ENCODE data around the gene CGB7.

Gene CGB7

GRCh38 chr19:49019242-49019932, 38.2 kb downstream of the CGB7 start:
- TF ChIP-seq POLR2AphosphoS5 (IDR thresholded peaks at IDR 0.05; ENCODE audit: low read depth, low read length), result no peak
- no peak for TF ChIP-seq TAF1 (IDR thresholded peaks at IDR 0.05; ENCODE audit: borderline replicate concordance, insufficient read depth, low read length)
- no peak for TF ChIP-seq REST (IDR thresholded peaks at IDR 0.05; ENCODE audit: insufficient read depth in 1 of 2, low read depth in 2 of 2, low read length in 2 of 2)
- no peak for TF ChIP-seq FOXP2 (optimal IDR thresholded peaks at IDR 0.05; ENCODE audit: borderline replicate concordance, extremely low read depth, extremely low read length, insufficient read depth)

- TF ChIP-seq POLR2AphosphoS5 (IDR thresholded peaks at IDR 0.05; ENCODE audit: low read depth, low read length), result 0 out of 2 replicates have a peak, but pooled peaks have one; percentile 20
Measured at GRCh38 chr19:49018388-49019241, 38.9 kb downstream of the CGB7 start.

- TF ChIP-seq TAF1 (IDR thresholded peaks at IDR 0.05; ENCODE audit: borderline replicate concordance, insufficient read depth, low read length) (no peak), POLR2AphosphoS5 (IDR thresholded peaks at IDR 0.05; ENCODE audit: low read depth, low read length) (peak; percentile 36)
Measured at GRCh38 chr19:49017666-49018351, 39.7 kb downstream of the CGB7 start.

- TF ChIP-seq REST (IDR thresholded peaks at IDR 0.05; ENCODE audit: insufficient read depth in 1 of 2, low read depth in 2 of 2, low read length in 2 of 2) (no peak), POLR2AphosphoS5 (IDR thresholded peaks at IDR 0.05; ENCODE audit: low read depth, low read length) (no peak; the same call in 1 of the 2 replicates), SIN3A (IDR thresholded peaks at IDR 0.05; ENCODE audit: borderline replicate concordance, insufficient read depth, low read length) (no peak), TAF1 (IDR thresholded peaks at IDR 0.05; ENCODE audit: borderline replicate concordance, insufficient read depth, low read length) (no peak), FOXP2 (optimal IDR thresholded peaks at IDR 0.05; ENCODE audit: borderline replicate concordance, extremely low read depth, extremely low read length, insufficient read depth) (no peak)
Measured at GRCh38 chr19:49017041-49017665, 40.4 kb downstream of the CGB7 start, which contains the start of gene LHB. Gene LHB (minus strand): TSS chr19:49017091. CDS start chr19:49017081, 10 bp downstream.

GRCh38 chr19:49016067-49016839, 41.3 kb downstream of the CGB7 start:
- TF ChIP-seq POLR2AphosphoS5 (IDR thresholded peaks at IDR 0.05; ENCODE audit: low read depth, low read length) (no peak), REST (IDR thresholded peaks at IDR 0.05; ENCODE audit: insufficient read depth in 1 of 2, low read depth in 2 of 2, low read length in 2 of 2) (no peak)
